ENCODE results near the gene PRMT1. TPM values are rescaled to one million over a fixed set of nuclear protein-coding genes. Genes with fewer than 3 reads are reported as not detected.

PRMT1 gene
- total and polyA plus RNA-seq, 4 donors = 122 to 254 (median 127) TPM

DNA sequence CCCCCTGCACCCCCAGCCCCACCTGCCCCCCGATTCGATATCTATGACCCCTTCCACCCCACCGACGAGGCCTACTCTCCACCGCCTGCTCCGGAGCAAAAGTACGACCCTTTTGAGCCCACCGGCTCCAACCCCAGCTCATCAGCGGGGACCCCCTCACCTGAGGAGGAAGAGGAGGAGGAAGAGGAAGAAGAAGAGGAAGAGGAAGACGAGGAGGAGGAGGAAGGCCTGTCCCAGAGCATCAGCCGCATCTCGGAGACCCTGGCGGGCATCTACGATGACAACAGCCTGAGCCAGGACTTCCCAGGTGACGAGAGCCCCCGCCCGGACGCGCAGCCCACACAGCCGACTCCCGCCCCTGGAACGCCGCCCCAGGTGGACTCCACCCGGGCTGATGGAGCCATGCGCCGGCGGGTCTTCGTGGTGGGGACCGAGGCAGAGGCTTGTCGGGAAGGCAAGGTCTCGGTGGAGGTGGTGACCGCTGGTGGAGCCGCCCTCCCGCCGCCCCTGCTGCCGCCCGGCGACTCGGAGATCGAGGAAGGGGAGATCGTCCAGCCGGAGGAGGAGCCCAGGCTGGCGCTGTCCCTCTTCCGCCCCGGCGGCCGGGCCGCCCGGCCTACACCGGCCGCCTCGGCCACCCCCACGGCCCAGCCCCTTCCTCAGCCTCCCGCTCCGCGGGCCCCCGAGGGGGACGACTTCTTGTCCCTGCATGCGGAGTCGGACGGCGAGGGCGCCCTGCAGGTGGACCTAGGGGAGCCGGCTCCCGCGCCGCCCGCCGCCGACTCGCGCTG lies 25.8 kb upstream of the PRMT1 start:
- Histone ChIP-seq H3K4me3 (no peak overlapping the region), H3K36me3 (ENCODE audit: control insufficient read depth in 4 of 4, insufficient read depth in 4 of 4, low read length in 4 of 4) (peaks cover 10 to 81% (median 25%) of the 10 kb centered on the region in 4 donors), H3K4me1 (ENCODE audit: control insufficient read depth in 5 of 5, insufficient read depth in 5 of 5, low read length in 5 of 5) (no peaks in the 10 kb centered on the region), H3K9me3 (ENCODE audit: control insufficient read depth in 4 of 4, insufficient read depth in 3 of 4, low read length in 3 of 4) (no peaks in the 10 kb centered on the region), H3K27ac (ENCODE audit: low read depth in 1 of 2, low read length in 1 of 2) (no peak overlapping the region), H3K9ac (ENCODE audit: insufficient read depth in 1 of 2, low read length in 2 of 2) (no peak overlapping the region), H3K27me3 (ENCODE audit: control insufficient read depth in 3 of 3, insufficient read depth in 3 of 3, low read length in 2 of 3) (no peaks in the 10 kb centered on the region)
- TF ChIP-seq, protein P1, sequence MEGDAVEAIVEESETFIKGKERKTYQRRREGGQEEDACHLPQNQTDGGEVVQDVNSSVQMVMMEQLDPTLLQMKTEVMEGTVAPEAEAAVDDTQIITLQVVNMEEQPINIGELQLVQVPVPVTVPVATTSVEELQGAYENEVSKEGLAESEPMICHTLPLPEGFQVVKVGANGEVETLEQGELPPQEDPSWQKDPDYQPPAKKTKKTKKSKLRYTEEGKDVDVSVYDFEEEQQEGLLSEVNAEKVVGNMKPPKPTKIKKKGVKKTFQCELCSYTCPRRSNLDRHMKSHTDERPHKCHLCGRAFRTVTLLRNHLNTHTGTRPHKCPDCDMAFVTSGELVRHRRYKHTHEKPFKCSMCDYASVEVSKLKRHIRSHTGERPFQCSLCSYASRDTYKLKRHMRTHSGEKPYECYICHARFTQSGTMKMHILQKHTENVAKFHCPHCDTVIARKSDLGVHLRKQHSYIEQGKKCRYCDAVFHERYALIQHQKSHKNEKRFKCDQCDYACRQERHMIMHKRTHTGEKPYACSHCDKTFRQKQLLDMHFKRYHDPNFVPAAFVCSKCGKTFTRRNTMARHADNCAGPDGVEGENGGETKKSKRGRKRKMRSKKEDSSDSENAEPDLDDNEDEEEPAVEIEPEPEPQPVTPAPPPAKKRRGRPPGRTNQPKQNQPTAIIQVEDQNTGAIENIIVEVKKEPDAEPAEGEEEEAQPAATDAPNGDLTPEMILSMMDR (IDR thresholded peaks at IDR 0.05; ENCODE audit: control extremely low read depth, extremely low read depth) = no peak
- DNase-seq (no peak), ATAC-seq (ENCODE audit: insufficient read depth, low FRiP score) (no peak)
- WGBS, 2 donors = 97% methylated on average over 59 to 72 of the region's 72 CpGs

GRCh38 chr19:49651820-49652550 lies 25.1 kb upstream of the PRMT1 start:
- 97 to 98% methylated on average over 90 to 110 of the region's 110 CpGs for WGBS, 2 donors
- Histone ChIP-seq H3K27me3 (ENCODE audit: control insufficient read depth in 3 of 3, insufficient read depth in 3 of 3, low read length in 2 of 3) (no peaks in the 10 kb centered on the region), H3K27ac (ENCODE audit: low read depth in 1 of 2, low read length in 1 of 2) (no peak overlapping the region), H3K36me3 (ENCODE audit: control insufficient read depth in 4 of 4, insufficient read depth in 4 of 4, low read length in 4 of 4) (peaks cover 10 to 80% (median 26%) of the 10 kb centered on the region in 4 donors), H3K4me3 (no peak overlapping the region), H3K9ac (ENCODE audit: insufficient read depth in 1 of 2, low read length in 2 of 2) (no peak overlapping the region), H3K4me1 (ENCODE audit: control insufficient read depth in 5 of 5, insufficient read depth in 5 of 5, low read length in 5 of 5) (no peaks in the 10 kb centered on the region), H3K9me3 (ENCODE audit: control insufficient read depth in 4 of 4, insufficient read depth in 3 of 4, low read length in 3 of 4) (no peaks in the 10 kb centered on the region)
- DNase-seq (no peak), ATAC-seq (ENCODE audit: insufficient read depth, low FRiP score) (no peak)
- TF ChIP-seq, protein P1 (IDR thresholded peaks at IDR 0.05; ENCODE audit: control extremely low read depth, extremely low read depth) = no peak

- WGBS, 2 donors = 94 to 95% methylated on average over 41 to 58 of the region's 58 CpGs
- no peaks in the 10 kb centered on the region for H3K4me1 ChIP-seq (ENCODE audit: control insufficient read depth in 5 of 5, insufficient read depth in 5 of 5, low read length in 5 of 5)
- no peaks in the 10 kb centered on the region for H3K27me3 ChIP-seq (ENCODE audit: control insufficient read depth in 3 of 3, insufficient read depth in 3 of 3, low read length in 2 of 3)
- DNase-seq (no peak), ATAC-seq (ENCODE audit: insufficient read depth, low FRiP score) (no peak)
- no peaks in the 10 kb centered on the region for H3K9me3 ChIP-seq (ENCODE audit: control insufficient read depth in 4 of 4, insufficient read depth in 3 of 4, low read length in 3 of 4)
- TF ChIP-seq, protein P1 (IDR thresholded peaks at IDR 0.05; ENCODE audit: control extremely low read depth, extremely low read depth) = no peak
- peaks cover 11 to 80% (median 27%) of the 10 kb centered on the region in 4 donors for H3K36me3 ChIP-seq (ENCODE audit: control insufficient read depth in 4 of 4, insufficient read depth in 4 of 4, low read length in 4 of 4)
- H3K27ac ChIP-seq (ENCODE audit: low read depth in 1 of 2, low read length in 1 of 2) = no peak overlapping the region
- no peak overlapping the region for H3K9ac ChIP-seq (ENCODE audit: insufficient read depth in 1 of 2, low read length in 2 of 2)
- no peak overlapping the region for H3K4me3 ChIP-seq
These were observed 24.3 kb upstream of the PRMT1 start for GRCh38 chr19:49652551-49653465.
